Testis (tissue), 2 donors: ENCODE measurements around the gene CMPK1.

Experiments
- CTCF ChIP-seq, 3 experiments: fragments of 450-650 bp in 2 of 3; fragments of 200-600 bp in 1 of 3; sonication (generic) in 1 of 3; IDR thresholded peaks; one replicate each; pipeline ENCODE4 v1.5.1; 2016 to 2019; ENCODE audit warnings: antibody characterized with exemption in 3 of 3, mild to moderate bottlenecking in 2 of 3, moderate library complexity in 1 of 3
- POLR2A ChIP-seq: fragments of 450-650 bp; IDR thresholded peaks from one replicate; pipeline ENCODE4 v1.6.1; 2017; ENCODE audit warnings: antibody characterized with exemption, mild to moderate bottlenecking, moderate library complexity

- TF ChIP-seq POLR2A, result no peak
- TF ChIP-seq CTCF (IDR thresholded peaks at IDR 0.05), result no peak
These were observed 612 bp upstream of the CMPK1 start for GRCh38 chr1:47332779-47333577.
